ENCODE data around the gene PRKAG2. TPM values are rescaled to one million over a fixed set of nuclear protein-coding genes. Genes with fewer than 3 reads are reported as not detected.
A peak's percentile ranks its signal among the peaks of the same experiment; 100 is the strongest.

Gene PRKAG2
- total RNA-seq (2014; rRNA removed; shearing (Covaris generic)), result 11.4 and 14.9 TPM in 2 replicates
- polyA plus RNA-seq (2016; fragmentation: Nextera tagmentation; extraction: Ambion mirVana), result 6.3 and 9.1 TPM in 2 replicates
- long read RNA-seq, partial matches to known transcripts, result 0 of 4 reads
- long read RNA-seq, other reads (novel, unspliced or antisense), result 2 of 4 reads

GRCh38 chr7:151876899-151877777 is at the start of gene PRKAG2:
TSS of gene PRKAG2 (minus strand) at chr7:151877115. CDS start at chr7:151876620, 495 bp downstream.
- Histone ChIP-seq H4K20me1 (replicated peaks; ENCODE audit: insufficient read depth) (no peaks in the 10 kb centered on the region), H3K27ac (ENCODE audit: low read depth) (no peak within 1 kb of the TSS), H2AFZ (peak within 1 kb of the TSS; percentile 98), H3K36me3 (ENCODE audit: insufficient read depth) (no peaks in the 10 kb centered on the region), H3K79me2 (replicated peaks; ENCODE audit: insufficient read depth) (no peaks in the 10 kb centered on the region), H3K9me2 (ENCODE audit: insufficient read depth) (no peaks in the 10 kb centered on the region), H3K4me3 (peak within 1 kb of the TSS; percentile 92), H3K4me2 (peak within 1 kb of the TSS; percentile 99), H3K27me3 (ENCODE audit: insufficient read depth) (peaks cover 42% of the 10 kb centered on the region), H3F3A (replicated peaks; ENCODE audit: low read depth) (no peaks in the 10 kb centered on the region), H3K4me1 (ENCODE audit: insufficient read depth) (peaks cover 11% of the 10 kb centered on the region)
- Mint-ChIP-seq H3K27me3 (ENCODE audit: insufficient read depth, low read depth, poor library complexity) (peaks cover 40% of the 10 kb centered on the region), H3K9me3 (no peaks in the 10 kb centered on the region; the same call in 2 of the 3 replicates), H3K36me3 (ENCODE audit: low read depth) (no peaks in the 10 kb centered on the region), H3K4me3 (peak within 1 kb of the TSS; percentile 83), H3K4me1 (no peaks in the 10 kb centered on the region; the same call in 1 of the 3 replicates), H3K27ac (no peak within 1 kb of the TSS)
- TF ChIP-seq POLR2AphosphoS5 (IDR thresholded peaks at IDR 0.05; ENCODE audit: low read depth) (no peak), ETS1 (IDR thresholded peaks at IDR 0.05) (no peak), ZNF331 (CRISPR knock-in tag; IDR thresholded peaks at IDR 0.05; ENCODE audit: low read depth) (no peak), EZH2phosphoT487 (IDR thresholded peaks at IDR 0.05; ENCODE audit: unreplicated experiment) (no peak), REST (IDR thresholded peaks at IDR 0.05; ENCODE audit: unreplicated experiment) (no peak), EZH2 (IDR thresholded peaks at IDR 0.05; ENCODE audit: low read depth, unreplicated experiment) (no peak), JUNB (IDR thresholded peaks at IDR 0.05; ENCODE audit: unreplicated experiment) (no peak), STAT1 (IDR thresholded peaks at IDR 0.05; ENCODE audit: unreplicated experiment) (no peak), ZNF114 (CRISPR knock-in tag; IDR thresholded peaks at IDR 0.05) (no peak), CREB1 (CRISPR knock-in tag; IDR thresholded peaks at IDR 0.05; ENCODE audit: low read depth) (no peak), ZNF462 (CRISPR knock-in tag; IDR thresholded peaks at IDR 0.05) (no peak), NANOG (IDR thresholded peaks at IDR 0.05; ENCODE audit: borderline replicate concordance) (no peak), CTCF (conservative IDR thresholded peaks at IDR 0.05; ENCODE audit: low read depth in 2 of 2) (no peak)
- DNase-seq (ENCODE audit: low spot score) (peak; percentile 66), ATAC-seq (peak; percentile 30)
